Neural progenitor cell (in vitro differentiated cells): ENCODE measurements around the gene KLC1. TPM values are rescaled to one million over a fixed set of nuclear protein-coding genes. Genes with fewer than 3 reads are reported as not detected.
A peak's percentile ranks its signal among the peaks of the same experiment; 100 is the strongest.

ENCODE experiments used
- DNase-seq: peaks from one replicate; pipeline ENCODE4 v3.0.0-alpha.2; 2016; ENCODE audit warnings: low spot score
- H2AFZ ChIP-seq: fragments of 200-600 bp; sonication (generic); replicated peaks from 2 replicates; pipeline ENCODE4 v1.6.1; 2016; ENCODE audit warnings: antibody characterized with exemption
- H3F3A ChIP-seq: fragments of 200-600 bp; sonication (generic); 2 replicates; pipeline ENCODE4 v1.6.1; 2016; ENCODE audit warnings: antibody characterized with exemption, low read depth
- H3K27ac ChIP-seq: fragments of 200-600 bp; sonication (generic); 2 replicates; pipeline ENCODE4 v1.5.1; 2016; ENCODE audit warnings: mild to moderate bottlenecking
- H3K27me3 ChIP-seq: fragments of 200-600 bp; sonication (generic); 2 replicates; pipeline ENCODE4 v1.6.1; 2016; ENCODE audit warnings: mild to moderate bottlenecking, moderate library complexity
- H3K36me3 ChIP-seq: fragments of 200-600 bp; sonication (generic); 2 replicates; pipeline ENCODE4 v1.5.1; 2016
- H3K4me1 ChIP-seq: fragments of 200-600 bp; sonication (generic); 2 replicates; pipeline ENCODE4 v1.6.1; 2016; ENCODE audit warnings: mixed run types
- H3K4me2 ChIP-seq: fragments of 200-600 bp; sonication (generic); 2 replicates; pipeline ENCODE4 v1.6.1; 2016
- H3K4me3 ChIP-seq: fragments of 200-600 bp; sonication (generic); 2 replicates; pipeline ENCODE4 v1.5.1; 2016
- H3K79me2 ChIP-seq: fragments of 200-600 bp; sonication (generic); 2 replicates; pipeline ENCODE4 v1.6.1; 2016; ENCODE audit warnings: low read depth
- H3K9ac ChIP-seq: fragments of 200-600 bp; sonication (generic); 2 replicates; pipeline ENCODE4 v1.6.1; 2016
- H3K9me3 ChIP-seq: fragments of 200-600 bp; sonication (generic); 2 replicates; pipeline ENCODE4 v1.5.1; 2016; ENCODE audit warnings: low read depth
- H4K20me1 ChIP-seq: fragments of 200-600 bp; sonication (generic); 2 replicates; pipeline ENCODE4 v1.6.1; 2016; ENCODE audit warnings: low read depth
- H3K27ac Mint-ChIP-seq: 3 replicates; pipeline ENCODE4 v1.8.0; 2021; ENCODE audit warnings: mixed read lengths
- H3K27me3 Mint-ChIP-seq: 2 replicates; pipeline ENCODE4 v1.8.0; 2022; ENCODE audit warnings: low read depth, mild to moderate bottlenecking, inconsistent platforms, moderate library complexity, mixed read lengths; ENCODE audit not compliant: insufficient read depth
- H3K36me3 Mint-ChIP-seq: 3 replicates; pipeline ENCODE4 v1.8.0; 2021; ENCODE audit warnings: mixed read lengths
- H3K4me1 Mint-ChIP-seq: 3 replicates; pipeline ENCODE4 v1.8.0; 2021; ENCODE audit warnings: mixed read lengths
- H3K4me3 Mint-ChIP-seq: 3 replicates; pipeline ENCODE4 v1.8.0; 2021; ENCODE audit warnings: mild to moderate bottlenecking, moderate library complexity, mixed read lengths
- H3K9me3 Mint-ChIP-seq: 3 replicates; pipeline ENCODE4 v1.8.0; 2020; ENCODE audit warnings: mixed read lengths
- EZH2 ChIP-seq: fragments of 200-600 bp; sonication (generic); IDR thresholded peaks from 2 replicates; pipeline ENCODE4 v1.6.1; 2017; ENCODE audit warnings: antibody characterized with exemption, mild to moderate bottlenecking, moderate library complexity
- EZH2phosphoT487 ChIP-seq: fragments of 200-600 bp; sonication (generic); IDR thresholded peaks from 2 replicates; pipeline ENCODE4 v1.6.1; 2017; ENCODE audit warnings: antibody characterized with exemption
- total RNA-seq: library from RNA; depleted of rRNA; stranded (reverse); fragments of >200 nt; gene quantifications from 2 replicates; pipeline ENCODE4 v1.2.3, GENCODE V29; 2015; ENCODE audit warnings: low replicate concordance
- TF ChIP-seq, protein P1 (sequence below): fragments of 200-600 bp; sonication (generic); IDR thresholded peaks from 2 replicates; pipeline ENCODE4 v1.5.1; 2017; ENCODE audit warnings: antibody characterized with exemption, mild to moderate bottlenecking

The KLC1 gene
- total RNA-seq, 1 donor from 2014 or later, result 163 TPM

DNA sequence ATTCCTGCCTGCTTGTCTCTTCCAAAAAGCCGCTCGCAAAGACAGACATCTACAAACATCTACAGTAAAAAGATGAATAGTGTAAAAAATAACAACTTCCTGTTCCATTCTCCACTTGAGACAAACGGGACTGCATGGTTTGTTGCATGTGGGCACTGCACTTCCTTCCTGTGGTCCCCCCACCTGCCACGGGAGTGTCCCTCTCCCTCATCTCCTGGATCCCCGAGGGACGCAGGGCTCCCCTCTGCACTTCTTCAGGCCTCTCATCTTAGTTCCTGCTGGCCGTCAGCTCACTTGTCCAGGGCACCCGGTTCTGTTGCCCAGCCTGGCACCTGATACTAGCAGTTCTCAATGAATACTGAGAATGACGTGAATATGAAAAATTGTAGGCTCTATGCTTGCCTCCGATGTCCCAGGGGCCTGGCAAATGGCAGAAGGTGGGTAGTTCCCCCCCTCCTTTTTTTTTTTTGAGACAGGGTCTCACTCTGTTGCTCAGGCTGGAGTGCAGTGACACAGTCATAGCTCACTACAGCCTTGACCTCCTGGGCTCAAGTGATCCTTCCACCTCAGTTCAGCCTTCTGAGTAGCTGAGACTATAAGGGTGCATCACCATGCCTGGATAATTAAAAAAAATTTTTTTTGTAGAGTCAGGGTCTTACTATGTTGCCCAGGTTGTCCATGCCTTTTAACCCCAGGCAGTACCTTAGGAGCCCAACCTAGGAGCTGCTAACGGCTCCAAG, 3.5 kb upstream of the KLC1 start:
- peaks cover 11% of the 10 kb centered on the region for H4K20me1 ChIP-seq
- no peaks in the 10 kb centered on the region for H3K9me3 ChIP-seq
- H3K27me3 ChIP-seq, result peaks cover 9% of the 10 kb centered on the region
- Mint-ChIP-seq H3K27ac (peak overlapping the region; percentile 74), H3K4me1 (peaks cover 17% of the 10 kb centered on the region), H3K4me3 (peak overlapping the region; percentile 63), H3K27me3 (peaks cover 6% of the 10 kb centered on the region), H3K36me3 (no peaks in the 10 kb centered on the region), H3K9me3 (no peaks in the 10 kb centered on the region)
- no peak overlapping the region for H3K4me3 ChIP-seq
- H3K9ac ChIP-seq, result no peak overlapping the region
- H3K36me3 ChIP-seq, result no peaks in the 10 kb centered on the region
- TF ChIP-seq EZH2phosphoT487, result no peak
- TF ChIP-seq, protein P1, sequence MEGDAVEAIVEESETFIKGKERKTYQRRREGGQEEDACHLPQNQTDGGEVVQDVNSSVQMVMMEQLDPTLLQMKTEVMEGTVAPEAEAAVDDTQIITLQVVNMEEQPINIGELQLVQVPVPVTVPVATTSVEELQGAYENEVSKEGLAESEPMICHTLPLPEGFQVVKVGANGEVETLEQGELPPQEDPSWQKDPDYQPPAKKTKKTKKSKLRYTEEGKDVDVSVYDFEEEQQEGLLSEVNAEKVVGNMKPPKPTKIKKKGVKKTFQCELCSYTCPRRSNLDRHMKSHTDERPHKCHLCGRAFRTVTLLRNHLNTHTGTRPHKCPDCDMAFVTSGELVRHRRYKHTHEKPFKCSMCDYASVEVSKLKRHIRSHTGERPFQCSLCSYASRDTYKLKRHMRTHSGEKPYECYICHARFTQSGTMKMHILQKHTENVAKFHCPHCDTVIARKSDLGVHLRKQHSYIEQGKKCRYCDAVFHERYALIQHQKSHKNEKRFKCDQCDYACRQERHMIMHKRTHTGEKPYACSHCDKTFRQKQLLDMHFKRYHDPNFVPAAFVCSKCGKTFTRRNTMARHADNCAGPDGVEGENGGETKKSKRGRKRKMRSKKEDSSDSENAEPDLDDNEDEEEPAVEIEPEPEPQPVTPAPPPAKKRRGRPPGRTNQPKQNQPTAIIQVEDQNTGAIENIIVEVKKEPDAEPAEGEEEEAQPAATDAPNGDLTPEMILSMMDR, result no peak
- no peak for TF ChIP-seq EZH2
- no peak overlapping the region for H3K27ac ChIP-seq
- H3K4me2 ChIP-seq, result no peak overlapping the region
- no peak for DNase-seq
- H3K4me1 ChIP-seq, result peaks cover 5% of the 10 kb centered on the region
- peaks cover 13% of the 10 kb centered on the region for H3K79me2 ChIP-seq
- no peak overlapping the region for H2AFZ ChIP-seq
- peaks cover 13% of the 10 kb centered on the region for H3F3A ChIP-seq

DNA sequence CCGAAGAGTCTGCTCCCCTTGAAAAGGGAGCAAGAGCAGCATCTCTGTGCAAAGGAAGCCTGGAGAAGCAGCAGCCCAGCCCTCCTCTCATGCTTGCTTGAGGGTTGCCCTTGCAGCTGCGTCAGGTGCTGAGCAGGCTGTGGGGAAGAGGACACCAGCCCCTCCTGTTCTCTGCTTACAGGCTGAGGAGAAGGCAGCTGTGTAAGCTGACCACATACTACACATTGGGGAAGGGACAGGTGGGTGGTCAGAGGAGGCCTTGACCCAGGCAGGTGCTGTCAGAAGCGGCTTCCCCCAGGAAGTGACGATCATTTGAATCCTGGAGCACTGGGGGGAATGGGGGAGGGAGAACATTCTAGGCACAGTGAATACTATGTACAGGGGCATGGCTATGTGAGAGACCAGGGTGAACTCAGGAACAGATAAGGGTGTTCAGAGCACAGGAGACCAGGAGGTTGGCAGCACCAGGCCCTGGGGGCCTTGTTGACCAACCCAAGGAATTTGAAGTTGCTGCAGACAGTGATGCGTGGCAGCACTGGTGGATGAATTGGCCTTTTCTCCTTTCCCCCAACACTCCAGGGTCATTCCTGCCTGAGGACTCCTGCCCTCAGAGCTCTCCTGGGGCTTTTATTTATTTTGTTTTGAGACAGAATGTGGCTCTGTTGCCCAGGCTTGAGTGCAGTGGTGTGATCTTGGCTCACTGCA, 2.7 kb upstream of the KLC1 start:
- no peaks in the 10 kb centered on the region for H3K9me3 Mint-ChIP-seq
- Histone ChIP-seq H3K27me3 (peaks cover 9% of the 10 kb centered on the region), H3K9me3 (no peaks in the 10 kb centered on the region), H3K36me3 (no peaks in the 10 kb centered on the region), H3K4me3 (no peak overlapping the region), H3F3A (peaks cover 8% of the 10 kb centered on the region), H3K9ac (no peak overlapping the region), H3K27ac (no peak overlapping the region), H3K4me1 (peaks cover 8% of the 10 kb centered on the region), H3K4me2 (no peak overlapping the region), H2AFZ (no peak overlapping the region), H4K20me1 (peaks cover 19% of the 10 kb centered on the region), H3K79me2 (peaks cover 21% of the 10 kb centered on the region)
- DNase-seq, result no peak
- no peaks in the 10 kb centered on the region for H3K36me3 Mint-ChIP-seq
- H3K27ac Mint-ChIP-seq, result peak overlapping the region; percentile 50
- H3K4me1 Mint-ChIP-seq, result peaks cover 21% of the 10 kb centered on the region
- TF ChIP-seq EZH2 (no peak), EZH2phosphoT487 (no peak)
- TF ChIP-seq, protein P1, result no peak
- no peak overlapping the region for H3K4me3 Mint-ChIP-seq
- H3K27me3 Mint-ChIP-seq, result peaks cover 6% of the 10 kb centered on the region

DNA sequence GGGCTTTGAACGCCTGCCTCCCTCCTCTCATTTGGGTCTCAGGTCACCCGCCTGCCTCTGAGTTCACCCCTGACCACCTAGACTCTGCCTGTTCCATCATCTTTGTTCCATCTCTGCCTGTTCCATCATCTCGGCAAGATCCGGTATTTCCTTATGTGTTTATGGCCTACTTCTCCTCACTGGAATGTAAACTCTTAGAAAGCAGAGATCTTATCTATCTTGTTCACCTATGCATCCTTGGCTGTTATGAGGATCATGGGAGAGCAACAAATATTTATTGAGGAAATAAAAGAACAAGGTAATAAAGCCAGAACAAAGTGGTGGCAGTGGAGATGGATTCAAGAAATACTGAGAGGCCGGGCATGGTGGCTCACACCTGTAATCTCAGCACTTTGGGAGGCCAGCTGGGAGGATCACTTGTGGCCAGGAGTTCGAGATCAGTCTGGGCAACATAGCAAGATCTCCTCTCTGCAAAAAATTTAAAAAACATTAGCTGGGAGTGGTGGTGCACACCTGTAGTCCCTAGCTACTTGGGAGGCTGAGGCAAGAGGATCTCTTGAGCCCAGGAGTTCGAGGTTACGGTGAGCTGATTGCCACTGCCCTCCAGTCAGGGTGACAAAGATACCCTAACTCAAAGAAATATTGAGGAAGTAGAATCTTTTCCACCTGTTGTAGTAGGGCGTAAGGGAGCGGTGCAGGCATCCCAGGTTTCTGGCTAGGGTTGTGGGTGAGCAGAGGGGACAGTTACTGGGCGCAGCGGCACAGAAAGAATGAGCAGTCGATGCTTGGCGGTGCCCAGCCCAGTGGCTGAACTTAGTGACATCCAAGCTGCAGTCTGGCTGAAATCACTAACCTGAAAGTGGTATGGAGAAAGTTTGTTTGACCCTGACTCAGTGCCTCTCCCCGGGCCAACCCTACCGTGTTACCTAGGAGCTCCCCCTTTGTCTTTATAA, 1.7 kb upstream of the KLC1 start:
- peaks cover 21% of the 10 kb centered on the region for H3K4me1 Mint-ChIP-seq
- Histone ChIP-seq H3K9ac (no peak overlapping the region), H3K4me1 (peaks cover 8% of the 10 kb centered on the region), H3K79me2 (peaks cover 31% of the 10 kb centered on the region), H3K4me3 (no peak overlapping the region), H3K4me2 (no peak overlapping the region), H4K20me1 (peaks cover 29% of the 10 kb centered on the region), H3F3A (peaks cover 8% of the 10 kb centered on the region), H3K36me3 (no peaks in the 10 kb centered on the region), H2AFZ (no peak overlapping the region), H3K27ac (no peak overlapping the region), H3K27me3 (peaks cover 9% of the 10 kb centered on the region), H3K9me3 (no peaks in the 10 kb centered on the region)
- TF ChIP-seq EZH2phosphoT487, result no peak
- TF ChIP-seq EZH2, result no peak
- TF ChIP-seq, protein P1, result no peak
- no peaks in the 10 kb centered on the region for H3K9me3 Mint-ChIP-seq
- H3K27ac Mint-ChIP-seq, result no peak overlapping the region
- no peak for DNase-seq
- H3K36me3 Mint-ChIP-seq, result no peaks in the 10 kb centered on the region
- peak overlapping the region; percentile 88 for H3K4me3 Mint-ChIP-seq
- peaks cover 6% of the 10 kb centered on the region for H3K27me3 Mint-ChIP-seq
